Measurements from ENCODE around the gene TNRC6A. TPM values are rescaled to one million over a fixed set of nuclear protein-coding genes. Genes with fewer than 3 reads are reported as not detected.

TNRC6A gene
- total and polyA plus RNA-seq, 3 experiments from 2014 or later = 11.4 to 44.0 (median 40.4) TPM

- Mint-ChIP-seq H3K4me3 (no peak overlapping the region), H3K9me3 (peaks cover 0 to 1% (median 0%) of the 10 kb centered on the region in 5 donors), H3K27ac (peak overlapping the region in 1 of 8 donors; percentile 92), H3K27me3 (peaks cover 0 to 4% of the 10 kb centered on the region in 2 donors), H3K36me3 (peaks cover 22 to 98% (median 48%) of the 10 kb centered on the region in 3 donors), H3K4me1 (peaks cover 0 to 2% (median 0%) of the 10 kb centered on the region in 3 donors)
- peaks cover 61% of the 10 kb centered on the region for H3K36me3 ChIP-seq (ENCODE audit: insufficient read depth, low read length)
- CTCF ChIA-PET = no interaction called here
- H3K4me1 ChIP-seq (ENCODE audit: insufficient read depth, low read length) = no peaks in the 10 kb centered on the region
- POLR2A ChIA-PET = no interaction called here
- no peak overlapping the region for H3K4me3 ChIP-seq (ENCODE audit: low read length)
- H3K27ac ChIP-seq (ENCODE audit: low read depth, low read length) = no peak overlapping the region
- DNase-seq = no peak
- no peaks in the 10 kb centered on the region for H3K27me3 ChIP-seq (ENCODE audit: insufficient read depth, low read length, poor library complexity, severe bottlenecking)
- H3K9me3 ChIP-seq (ENCODE audit: low read length) = no peaks in the 10 kb centered on the region
These were observed 93.1 kb downstream of the TNRC6A start for GRCh38 chr16:24822542-24822941.

- Histone ChIP-seq H3K9me3 (ENCODE audit: low read length) (no peaks in the 10 kb centered on the region), H3K36me3 (ENCODE audit: insufficient read depth, low read length) (peaks cover 57% of the 10 kb centered on the region), H3K27me3 (ENCODE audit: insufficient read depth, low read length, poor library complexity, severe bottlenecking) (no peaks in the 10 kb centered on the region), H3K4me3 (ENCODE audit: low read length) (no peak overlapping the region), H3K27ac (ENCODE audit: low read depth, low read length) (no peak overlapping the region), H3K4me1 (ENCODE audit: insufficient read depth, low read length) (no peaks in the 10 kb centered on the region)
- no peak for DNase-seq
- peaks cover 18 to 96% (median 43%) of the 10 kb centered on the region in 3 donors for H3K36me3 Mint-ChIP-seq
- H3K9me3 Mint-ChIP-seq = peaks cover 0 to 1% (median 0%) of the 10 kb centered on the region in 5 donors
- peak overlapping the region in 2 of 8 donors; percentile 6 to 92 for H3K27ac Mint-ChIP-seq
- CTCF ChIA-PET = no interaction called here
- H3K27me3 Mint-ChIP-seq = peaks cover 0 to 5% of the 10 kb centered on the region in 2 donors
- no peak overlapping the region for H3K4me3 Mint-ChIP-seq
- POLR2A ChIA-PET = no interaction called here
- peaks cover 0 to 2% (median 0%) of the 10 kb centered on the region in 3 donors for H3K4me1 Mint-ChIP-seq
These were observed 93.5 kb downstream of the TNRC6A start for GRCh38 chr16:24822974-24823373.

GRCh38 chr16:24825696-24826095, 96.2 kb downstream of the TNRC6A start:
- CTCF ChIA-PET = interaction anchor here (0.8 kb wide), 1 partner anchor 9 kb away, joined by 3 read pairs; no protein-coding TSS in a partner anchor
- H3K27me3 Mint-ChIP-seq = peaks cover 0 to 5% of the 10 kb centered on the region in 2 donors

GRCh38 chr16:24826096-24826690, 96.7 kb downstream of the TNRC6A start:
- POLR2A ChIA-PET = no interaction called here
- Histone ChIP-seq H3K4me1 (ENCODE audit: insufficient read depth, low read length) (no peaks in the 10 kb centered on the region), H3K4me3 (ENCODE audit: low read length) (no peak overlapping the region), H3K36me3 (ENCODE audit: insufficient read depth, low read length) (peaks cover 27% of the 10 kb centered on the region), H3K27ac (ENCODE audit: low read depth, low read length) (no peak overlapping the region), H3K27me3 (ENCODE audit: insufficient read depth, low read length, poor library complexity, severe bottlenecking) (no peaks in the 10 kb centered on the region), H3K9me3 (ENCODE audit: low read length) (no peaks in the 10 kb centered on the region)
- Mint-ChIP-seq H3K9me3 (peaks cover 0 to 1% (median 0%) of the 10 kb centered on the region in 5 donors), H3K4me1 (peaks cover 0 to 2% (median 0%) of the 10 kb centered on the region in 3 donors), H3K4me3 (no peak overlapping the region), H3K36me3 (peaks cover 18 to 74% (median 23%) of the 10 kb centered on the region in 3 donors), H3K27ac (no peak overlapping the region), H3K27me3 (peaks cover 0 to 5% of the 10 kb centered on the region in 2 donors)
- CTCF ChIA-PET = interaction anchor here (0.8 kb wide), 1 partner anchor 9 kb away, joined by 3 read pairs; no protein-coding TSS in a partner anchor
- no peak for DNase-seq

More at GRCh38 chr16:24825696-24826095, 96.2 kb downstream of the TNRC6A start:
- no peaks in the 10 kb centered on the region for H3K27me3 ChIP-seq (ENCODE audit: insufficient read depth, low read length, poor library complexity, severe bottlenecking)
- H3K27ac ChIP-seq (ENCODE audit: low read depth, low read length) = no peak overlapping the region
- H3K36me3 Mint-ChIP-seq = peaks cover 18 to 79% (median 28%) of the 10 kb centered on the region in 3 donors
- no peaks in the 10 kb centered on the region for H3K4me1 ChIP-seq (ENCODE audit: insufficient read depth, low read length)
- no peak overlapping the region for H3K4me3 ChIP-seq (ENCODE audit: low read length)
- H3K9me3 ChIP-seq (ENCODE audit: low read length) = no peaks in the 10 kb centered on the region
- peaks cover 0 to 2% (median 0%) of the 10 kb centered on the region in 3 donors for H3K4me1 Mint-ChIP-seq
- peaks cover 0 to 1% (median 0%) of the 10 kb centered on the region in 5 donors for H3K9me3 Mint-ChIP-seq
- no peak overlapping the region for H3K4me3 Mint-ChIP-seq
- peak overlapping the region in 2 of 8 donors; percentile 6 to 51 for H3K27ac Mint-ChIP-seq
- no peak for DNase-seq
- POLR2A ChIA-PET = no interaction called here
- H3K36me3 ChIP-seq (ENCODE audit: insufficient read depth, low read length) = peaks cover 32% of the 10 kb centered on the region

GRCh38 chr16:24826817-24827566, 97.5 kb downstream of the TNRC6A start:
- no peaks in the 10 kb centered on the region for H3K9me3 ChIP-seq (ENCODE audit: low read length)
- ChIA-PET POLR2A (no interaction called here), CTCF (no interaction called here)
- H3K27me3 ChIP-seq (ENCODE audit: insufficient read depth, low read length, poor library complexity, severe bottlenecking) = no peaks in the 10 kb centered on the region
- H3K4me1 Mint-ChIP-seq = no peaks in the 10 kb centered on the region
- H3K4me3 Mint-ChIP-seq = no peak overlapping the region
- no peak overlapping the region for H3K27ac ChIP-seq (ENCODE audit: low read depth, low read length)
- H3K4me1 ChIP-seq (ENCODE audit: insufficient read depth, low read length) = no peaks in the 10 kb centered on the region
- DNase-seq = no peak
- H3K27ac Mint-ChIP-seq = peak overlapping the region in 1 of 8 donors; percentile 54
- H3K27me3 Mint-ChIP-seq = peaks cover 0 to 5% of the 10 kb centered on the region in 2 donors
- no peak overlapping the region for H3K4me3 ChIP-seq (ENCODE audit: low read length)
- peaks cover 0 to 1% (median 0%) of the 10 kb centered on the region in 5 donors for H3K9me3 Mint-ChIP-seq
- peaks cover 18 to 66% (median 22%) of the 10 kb centered on the region in 3 donors for H3K36me3 Mint-ChIP-seq
- peaks cover 23% of the 10 kb centered on the region for H3K36me3 ChIP-seq (ENCODE audit: insufficient read depth, low read length)

- H3K4me3 ChIP-seq (ENCODE audit: low read length) = no peak overlapping the region
- Mint-ChIP-seq H3K9me3 (peaks cover 0 to 1% (median 0%) of the 10 kb centered on the region in 5 donors), H3K36me3 (peaks cover 17 to 47% (median 18%) of the 10 kb centered on the region in 3 donors), H3K27me3 (peaks cover 0 to 3% of the 10 kb centered on the region in 2 donors), H3K4me3 (no peak overlapping the region), H3K27ac (peak overlapping the region in 2 of 8 donors; percentile 29 to 81), H3K4me1 (no peaks in the 10 kb centered on the region)
- H3K27me3 ChIP-seq (ENCODE audit: insufficient read depth, low read length, poor library complexity, severe bottlenecking) = no peaks in the 10 kb centered on the region
- peaks cover 5% of the 10 kb centered on the region for H3K36me3 ChIP-seq (ENCODE audit: insufficient read depth, low read length)
- CTCF ChIA-PET = no interaction called here
- H3K4me1 ChIP-seq (ENCODE audit: insufficient read depth, low read length) = no peaks in the 10 kb centered on the region
- POLR2A ChIA-PET = no interaction called here
- no peaks in the 10 kb centered on the region for H3K9me3 ChIP-seq (ENCODE audit: low read length)
- no peak for DNase-seq
- H3K27ac ChIP-seq (ENCODE audit: low read depth, low read length) = no peak overlapping the region
These were observed 99.7 kb downstream of the TNRC6A start for GRCh38 chr16:24829153-24829552.

- Mint-ChIP-seq H3K4me1 (no peaks in the 10 kb centered on the region), H3K9me3 (no peaks in the 10 kb centered on the region), H3K27ac (no peak overlapping the region), H3K27me3 (no peaks in the 10 kb centered on the region), H3K4me3 (no peak overlapping the region), H3K36me3 (peaks cover 5 to 10% (median 5%) of the 10 kb centered on the region in 3 donors)
- no peak for DNase-seq
- CTCF ChIA-PET = no interaction called here
- no peaks in the 10 kb centered on the region for H3K36me3 ChIP-seq (ENCODE audit: insufficient read depth, low read length)
- H3K27ac ChIP-seq (ENCODE audit: low read depth, low read length) = no peak overlapping the region
- no peaks in the 10 kb centered on the region for H3K9me3 ChIP-seq (ENCODE audit: low read length)
- no peak overlapping the region for H3K4me3 ChIP-seq (ENCODE audit: low read length)
- no peaks in the 10 kb centered on the region for H3K4me1 ChIP-seq (ENCODE audit: insufficient read depth, low read length)
- POLR2A ChIA-PET = no interaction called here
- no peaks in the 10 kb centered on the region for H3K27me3 ChIP-seq (ENCODE audit: insufficient read depth, low read length, poor library complexity, severe bottlenecking)
These were observed 103.9 kb downstream of the TNRC6A start for GRCh38 chr16:24833352-24833751.

Data from CD8-positive, alpha-beta memory T cell (primary cell).